ENCODE data around the gene IGF1R. TPM values are rescaled to one million over a fixed set of nuclear protein-coding genes. Genes with fewer than 3 reads are reported as not detected.

Gene IGF1R
- total RNA-seq, 4 donors from 2014 or later = 51.5 to 146 (median 89.6) TPM

DNA sequence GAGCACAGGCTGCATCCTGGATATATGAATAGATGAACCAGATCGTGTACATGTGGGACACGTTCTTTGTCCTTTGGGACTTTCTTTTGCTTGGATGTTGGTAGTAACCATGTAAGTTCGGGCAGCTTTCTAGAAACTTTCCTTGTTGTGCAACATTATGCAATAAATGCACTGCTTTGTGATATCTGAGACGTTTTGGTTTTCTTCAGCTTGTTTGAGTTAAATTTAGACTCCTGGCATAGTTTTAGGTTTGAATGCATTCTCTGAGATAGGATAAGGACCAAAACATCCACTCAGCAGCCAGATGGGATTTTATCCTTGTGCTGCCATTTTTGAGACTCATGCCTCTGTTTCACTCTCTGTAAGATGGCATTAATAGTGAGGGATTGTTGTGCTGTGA is 158.9 kb downstream of the IGF1R start:
- intact Hi-C loops (cut with DNase I) = no loop called here
- DNase-seq = no peak
- H3K9me3 ChIP-seq = no peaks in the 10 kb centered on the region
- no peaks in the 10 kb centered on the region for H3K27me3 ChIP-seq
- peaks cover 17 to 19% of the 10 kb centered on the region in 2 donors for H3K4me1 ChIP-seq
- no peak overlapping the region for H3K27ac ChIP-seq
- WGBS, 2 donors = 80 to 86% methylated on average over 4 of the region's 4 CpGs
- H3K4me3 ChIP-seq (replicated peaks in 1 of 3) = no peak overlapping the region
- TF ChIP-seq, protein P1, sequence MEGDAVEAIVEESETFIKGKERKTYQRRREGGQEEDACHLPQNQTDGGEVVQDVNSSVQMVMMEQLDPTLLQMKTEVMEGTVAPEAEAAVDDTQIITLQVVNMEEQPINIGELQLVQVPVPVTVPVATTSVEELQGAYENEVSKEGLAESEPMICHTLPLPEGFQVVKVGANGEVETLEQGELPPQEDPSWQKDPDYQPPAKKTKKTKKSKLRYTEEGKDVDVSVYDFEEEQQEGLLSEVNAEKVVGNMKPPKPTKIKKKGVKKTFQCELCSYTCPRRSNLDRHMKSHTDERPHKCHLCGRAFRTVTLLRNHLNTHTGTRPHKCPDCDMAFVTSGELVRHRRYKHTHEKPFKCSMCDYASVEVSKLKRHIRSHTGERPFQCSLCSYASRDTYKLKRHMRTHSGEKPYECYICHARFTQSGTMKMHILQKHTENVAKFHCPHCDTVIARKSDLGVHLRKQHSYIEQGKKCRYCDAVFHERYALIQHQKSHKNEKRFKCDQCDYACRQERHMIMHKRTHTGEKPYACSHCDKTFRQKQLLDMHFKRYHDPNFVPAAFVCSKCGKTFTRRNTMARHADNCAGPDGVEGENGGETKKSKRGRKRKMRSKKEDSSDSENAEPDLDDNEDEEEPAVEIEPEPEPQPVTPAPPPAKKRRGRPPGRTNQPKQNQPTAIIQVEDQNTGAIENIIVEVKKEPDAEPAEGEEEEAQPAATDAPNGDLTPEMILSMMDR (IDR thresholded peaks at IDR 0.05) = no peak
- TF ChIP-seq POLR2A (IDR thresholded peaks at IDR 0.05) = no peak
- no peaks in the 10 kb centered on the region for H3K36me3 ChIP-seq

DNA sequence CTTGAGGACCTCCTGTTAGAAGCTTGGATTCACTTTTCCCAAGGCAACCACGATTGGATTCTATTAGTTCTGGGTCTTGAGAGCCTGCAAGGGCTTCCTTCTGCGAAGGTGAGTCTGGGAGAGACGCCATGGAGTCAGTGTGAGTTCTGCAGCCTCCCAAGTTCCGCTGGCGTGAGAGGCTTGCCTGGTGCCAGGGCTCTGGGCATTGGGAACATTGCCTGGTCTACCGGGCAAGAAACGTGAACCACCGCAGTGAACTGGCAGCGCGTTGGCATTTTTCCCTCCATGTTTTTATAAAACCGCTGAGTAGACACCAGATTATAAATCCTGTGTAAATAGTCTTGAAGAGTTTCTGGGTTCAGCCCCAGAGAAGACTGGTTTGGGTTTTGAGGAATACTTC is 160.9 kb downstream of the IGF1R start:
- 34 to 47% methylated on average over 10 of the region's 11 CpGs for WGBS, 2 donors
- no peak overlapping the region for H3K4me3 ChIP-seq (replicated peaks in 1 of 3)
- intact Hi-C loops (cut with DNase I) = no loop called here
- H3K27ac ChIP-seq = peak overlapping the region; percentile 67 to 92 (median 73)
- H3K27me3 ChIP-seq = no peaks in the 10 kb centered on the region
- peak; percentile 88 to 90 for DNase-seq
- peaks cover 15 to 19% of the 10 kb centered on the region in 2 donors for H3K4me1 ChIP-seq
- H3K36me3 ChIP-seq = no peaks in the 10 kb centered on the region
- TF ChIP-seq, protein P1 (IDR thresholded peaks at IDR 0.05) = no peak
- TF ChIP-seq POLR2A (IDR thresholded peaks at IDR 0.05) = no peak
- no peaks in the 10 kb centered on the region for H3K9me3 ChIP-seq

DNA sequence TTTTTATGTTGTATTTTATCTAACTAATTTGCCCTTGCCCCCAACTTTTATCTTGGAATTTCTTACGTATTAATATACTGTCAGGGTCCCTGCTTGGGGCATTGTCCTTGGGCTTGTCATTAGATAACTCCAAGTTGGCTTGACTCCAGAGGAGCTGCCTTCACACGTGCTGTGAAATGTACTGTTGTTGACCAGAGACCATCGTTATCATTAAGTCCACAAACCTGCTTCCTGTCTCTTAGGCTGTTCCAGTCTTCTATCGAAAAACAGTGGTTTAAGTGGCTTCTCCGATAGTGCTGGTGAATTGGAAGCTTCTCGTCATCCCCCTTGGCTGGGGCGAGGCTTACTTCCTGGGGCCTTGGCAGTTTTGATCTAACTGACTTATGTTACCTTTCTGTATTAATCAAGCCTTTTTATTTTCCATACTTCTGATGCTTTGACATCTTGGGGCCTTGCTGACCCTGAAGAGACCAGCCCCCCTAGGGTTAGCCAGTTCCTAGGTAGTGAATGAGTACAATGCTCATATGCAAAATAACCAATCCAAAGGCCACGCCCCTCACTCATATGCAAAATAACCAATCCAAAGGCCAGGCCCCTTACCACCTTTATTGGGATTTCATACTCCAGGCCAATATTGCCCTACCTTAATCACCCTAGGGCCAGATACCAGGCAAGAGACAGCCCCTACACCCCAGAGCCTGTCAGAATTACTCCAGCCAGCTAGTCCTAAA is 164.5 kb downstream of the IGF1R start:
- no peak overlapping the region for H3K27ac ChIP-seq
- no peaks in the 10 kb centered on the region for H3K27me3 ChIP-seq
- intact Hi-C loops (cut with DNase I) = no loop called here
- TF ChIP-seq, protein P1 (IDR thresholded peaks at IDR 0.05) = no peak
- TF ChIP-seq POLR2A (IDR thresholded peaks at IDR 0.05) = no peak
- DNase-seq = no peak
- no peaks in the 10 kb centered on the region for H3K36me3 ChIP-seq
- 90 to 94% methylated on average over 8 of the region's 8 CpGs for WGBS, 2 donors
- H3K4me3 ChIP-seq (replicated peaks in 1 of 3) = no peak overlapping the region
- peaks cover 14 to 24% of the 10 kb centered on the region in 2 donors for H3K4me1 ChIP-seq
- H3K9me3 ChIP-seq = no peaks in the 10 kb centered on the region

DNA sequence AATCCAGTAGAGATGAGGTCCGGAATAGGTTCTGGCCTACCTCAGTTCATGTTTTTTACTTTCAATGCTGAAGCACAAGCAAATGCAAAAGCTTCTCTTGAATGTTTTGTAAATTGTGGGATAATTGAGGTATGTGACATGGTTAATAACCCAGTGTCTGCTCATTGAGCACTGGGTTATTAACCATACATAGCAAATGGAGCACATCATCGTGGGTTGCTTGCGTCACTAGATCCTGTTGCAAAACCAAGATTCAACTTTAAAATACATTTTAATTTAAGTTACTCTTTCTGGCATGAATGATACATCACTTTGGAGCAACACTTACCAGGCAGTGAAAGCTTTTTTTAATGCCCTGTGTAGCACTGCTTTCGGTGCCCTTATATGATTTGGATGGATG is 165.6 kb downstream of the IGF1R start:
- no peaks in the 10 kb centered on the region for H3K27me3 ChIP-seq
- peaks cover 10 to 20% of the 10 kb centered on the region in 2 donors for H3K4me1 ChIP-seq
- no peaks in the 10 kb centered on the region for H3K9me3 ChIP-seq
- H3K36me3 ChIP-seq = no peaks in the 10 kb centered on the region
- no peak overlapping the region for H3K27ac ChIP-seq
- intact Hi-C loops (cut with DNase I) = no loop called here
- DNase-seq = no peak
- 95 to 96% methylated on average over 4 of the region's 4 CpGs for WGBS, 2 donors
- TF ChIP-seq, protein P1 (IDR thresholded peaks at IDR 0.05) = no peak
- TF ChIP-seq POLR2A (IDR thresholded peaks at IDR 0.05) = no peak
- H3K4me3 ChIP-seq (replicated peaks in 1 of 3) = no peak overlapping the region

DNA sequence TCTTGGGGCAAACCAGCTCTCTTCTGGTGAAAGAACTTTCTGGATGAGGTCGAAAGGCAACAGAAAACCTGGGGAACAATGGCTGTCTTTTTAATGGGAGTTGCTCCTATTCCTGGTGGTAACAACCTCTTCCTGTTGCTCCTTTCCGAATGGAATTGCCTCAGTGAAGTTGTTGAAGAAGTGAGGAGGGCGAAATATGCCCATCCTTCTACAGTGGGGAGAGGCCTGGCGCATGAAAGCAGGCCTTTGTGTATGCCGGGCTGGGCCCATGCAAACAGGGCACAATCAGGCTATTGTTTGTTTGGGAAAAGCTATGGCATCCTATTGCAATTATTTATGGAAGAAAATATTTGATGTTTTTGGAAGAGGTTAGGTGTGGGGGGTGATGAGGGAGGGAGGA is 166.9 kb downstream of the IGF1R start:
- intact Hi-C loops (cut with DNase I) = no loop called here
- 95% methylated on average over 5 of the region's 5 CpGs for WGBS, 2 donors
- TF ChIP-seq POLR2A (IDR thresholded peaks at IDR 0.05) = no peak
- TF ChIP-seq, protein P1 (IDR thresholded peaks at IDR 0.05) = no peak

More for the DNA sequence above, 166.9 kb downstream of the IGF1R start:
- H3K27me3 ChIP-seq = no peaks in the 10 kb centered on the region
- no peaks in the 10 kb centered on the region for H3K36me3 ChIP-seq
- H3K9me3 ChIP-seq = no peaks in the 10 kb centered on the region
- H3K27ac ChIP-seq = no peak overlapping the region
- H3K4me3 ChIP-seq (replicated peaks in 1 of 3) = no peak overlapping the region
- H3K4me1 ChIP-seq = peaks cover under 1 to 10% of the 10 kb centered on the region in 2 donors
- no peak for DNase-seq
